ENCODE measurements around the gene AP1G1.

AP1G1 gene

DNA sequence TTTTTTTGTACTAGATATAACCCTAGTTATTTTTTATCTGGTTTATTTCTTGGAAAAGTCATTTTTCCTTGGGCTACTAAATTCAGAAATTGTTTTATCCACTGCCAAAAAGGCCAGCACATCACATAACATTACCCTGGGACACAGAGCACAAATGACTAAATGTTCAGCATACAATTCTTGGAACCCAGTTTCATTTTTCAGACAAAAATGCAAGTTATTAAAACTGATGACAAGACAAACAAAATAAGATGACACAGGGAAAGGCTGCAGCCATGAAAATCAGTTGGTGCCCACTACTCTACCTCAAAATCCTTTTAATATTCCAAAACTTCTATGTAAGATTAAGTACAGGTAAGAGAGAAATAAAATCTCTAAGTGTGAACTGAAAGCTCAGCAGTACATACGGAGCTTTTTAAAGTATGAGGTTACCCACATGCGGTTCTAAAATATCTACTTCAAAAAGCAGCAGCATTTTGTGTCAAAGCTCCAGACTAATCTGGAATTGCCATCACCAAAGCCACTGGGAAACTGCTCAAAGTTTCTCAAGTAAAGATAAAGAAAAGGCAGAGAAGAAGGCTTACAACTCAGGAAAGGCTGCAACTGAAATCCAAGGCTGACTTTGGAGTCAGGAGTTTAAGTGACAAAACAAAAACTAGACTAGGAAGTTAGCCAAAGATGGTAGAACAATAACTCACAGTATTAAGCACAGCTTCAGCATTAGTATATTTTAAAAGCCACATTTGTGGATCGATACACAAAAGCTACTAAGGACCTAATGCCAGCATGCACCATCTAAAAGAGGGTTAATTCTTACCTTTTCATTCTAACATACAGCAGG, 41.4 kb downstream of the AP1G1 start:
- peaks cover 15 to 61% of the 10 kb centered on the region in 2 donors for H3K36me3 ChIP-seq (ENCODE audit: control insufficient read depth in 1 of 2, insufficient read depth in 2 of 2, low read length in 2 of 2)
- no peak overlapping the region for H3K27ac ChIP-seq (ENCODE audit: low read depth, low read length)
- H3K9ac ChIP-seq (ENCODE audit: low read depth in 1 of 2, low read length in 2 of 2), result no peak overlapping the region

DNA sequence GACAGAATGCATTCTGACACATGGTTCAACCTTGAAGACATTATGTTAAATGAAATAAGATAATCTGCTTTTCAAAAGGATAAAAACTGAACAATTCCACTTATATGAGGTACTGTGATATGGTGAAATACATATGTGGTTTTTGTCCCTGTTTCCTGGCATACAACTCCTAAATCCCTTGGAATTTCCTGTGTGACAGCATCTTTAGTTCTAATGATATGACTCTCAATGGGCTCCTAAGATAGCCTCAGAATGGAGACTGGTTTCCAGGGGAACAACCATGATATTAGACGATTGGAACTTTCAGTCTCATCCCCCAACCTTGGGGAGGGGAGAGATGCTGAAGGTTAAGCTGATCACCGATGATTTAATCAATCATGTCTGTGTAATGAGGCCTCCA, 46.4 kb downstream of the AP1G1 start:
- no peaks in the 10 kb centered on the region for H3K4me1 ChIP-seq (ENCODE audit: control insufficient read depth in 1 of 2, insufficient read depth in 2 of 2, low read length in 2 of 2)
- no peak overlapping the region for H3K27ac ChIP-seq (ENCODE audit: low read depth, low read length)
- no peaks in the 10 kb centered on the region for H3K27me3 ChIP-seq (ENCODE audit: control insufficient read depth in 1 of 2, insufficient read depth in 2 of 2, low read length in 2 of 2)
- peaks cover 30 to 74% of the 10 kb centered on the region in 2 donors for H3K36me3 ChIP-seq (ENCODE audit: control insufficient read depth in 1 of 2, insufficient read depth in 2 of 2, low read length in 2 of 2)
- no peak overlapping the region for H3K9ac ChIP-seq (ENCODE audit: low read depth in 1 of 2, low read length in 2 of 2)
- H3K4me3 ChIP-seq (ENCODE audit: low read depth in 1 of 2, low read length in 2 of 2), result no peak overlapping the region
- H3K9me3 ChIP-seq (ENCODE audit: control insufficient read depth in 1 of 2, low read length in 2 of 2), result no peaks in the 10 kb centered on the region

More for the DNA sequence above, 41.4 kb downstream of the AP1G1 start:
- Histone ChIP-seq H3K4me3 (ENCODE audit: low read depth in 1 of 2, low read length in 2 of 2) (no peak overlapping the region), H3K4me1 (ENCODE audit: control insufficient read depth in 1 of 2, insufficient read depth in 2 of 2, low read length in 2 of 2) (no peaks in the 10 kb centered on the region), H3K9me3 (ENCODE audit: control insufficient read depth in 1 of 2, low read length in 2 of 2) (no peaks in the 10 kb centered on the region), H3K27me3 (ENCODE audit: control insufficient read depth in 1 of 2, insufficient read depth in 2 of 2, low read length in 2 of 2) (no peaks in the 10 kb centered on the region)

DNA sequence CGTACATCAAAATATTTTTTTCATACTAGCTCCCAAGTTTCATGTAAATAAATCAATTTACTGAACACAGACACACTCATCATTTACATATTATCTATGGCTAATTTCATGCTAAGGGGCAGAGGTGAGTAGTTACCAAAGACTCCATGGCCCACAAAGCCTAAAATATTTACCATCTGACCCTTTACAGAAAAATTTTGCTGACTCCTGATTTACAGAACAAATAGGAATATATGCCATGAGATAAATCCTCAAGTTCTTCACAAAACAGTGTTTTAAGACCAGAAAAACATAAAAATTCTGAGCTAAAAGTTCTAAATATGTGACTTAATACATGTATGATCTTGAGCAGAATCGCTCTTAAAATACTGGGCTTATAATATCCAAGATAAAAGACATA, 47.5 kb downstream of the AP1G1 start:
- Histone ChIP-seq H3K36me3 (ENCODE audit: control insufficient read depth in 1 of 2, insufficient read depth in 2 of 2, low read length in 2 of 2) (peaks cover 30 to 76% of the 10 kb centered on the region in 2 donors), H3K4me1 (ENCODE audit: control insufficient read depth in 1 of 2, insufficient read depth in 2 of 2, low read length in 2 of 2) (no peaks in the 10 kb centered on the region), H3K4me3 (ENCODE audit: low read depth in 1 of 2, low read length in 2 of 2) (no peak overlapping the region), H3K9me3 (ENCODE audit: control insufficient read depth in 1 of 2, low read length in 2 of 2) (no peaks in the 10 kb centered on the region), H3K9ac (ENCODE audit: low read depth in 1 of 2, low read length in 2 of 2) (no peak overlapping the region), H3K27ac (ENCODE audit: low read depth, low read length) (no peak overlapping the region), H3K27me3 (ENCODE audit: control insufficient read depth in 1 of 2, insufficient read depth in 2 of 2, low read length in 2 of 2) (no peaks in the 10 kb centered on the region)

DNA sequence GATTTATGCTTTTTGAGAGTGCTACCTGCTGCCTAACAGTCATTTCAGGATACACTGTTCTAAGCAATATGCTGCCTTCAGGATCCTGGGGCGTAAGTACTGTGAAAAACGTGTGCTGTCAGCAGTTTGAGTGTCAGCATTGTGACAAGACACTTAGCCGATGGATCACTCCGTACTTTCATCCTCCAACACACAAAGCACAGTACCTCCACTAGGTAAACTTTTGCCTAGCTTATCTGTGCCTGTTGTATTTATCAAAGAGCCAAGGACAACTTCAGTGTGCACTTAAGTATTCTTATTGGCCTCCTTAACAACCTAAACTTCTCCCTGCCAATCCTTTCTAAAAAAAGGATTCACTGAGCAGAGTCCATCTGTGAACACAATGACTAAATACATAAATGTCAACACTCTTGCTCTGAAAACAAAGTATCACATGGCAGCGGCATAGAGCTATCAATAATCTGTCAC, 50.3 kb downstream of the AP1G1 start:
- Histone ChIP-seq H3K27ac (ENCODE audit: low read depth, low read length) (no peak overlapping the region), H3K9me3 (ENCODE audit: control insufficient read depth in 1 of 2, low read length in 2 of 2) (no peaks in the 10 kb centered on the region)

DNA sequence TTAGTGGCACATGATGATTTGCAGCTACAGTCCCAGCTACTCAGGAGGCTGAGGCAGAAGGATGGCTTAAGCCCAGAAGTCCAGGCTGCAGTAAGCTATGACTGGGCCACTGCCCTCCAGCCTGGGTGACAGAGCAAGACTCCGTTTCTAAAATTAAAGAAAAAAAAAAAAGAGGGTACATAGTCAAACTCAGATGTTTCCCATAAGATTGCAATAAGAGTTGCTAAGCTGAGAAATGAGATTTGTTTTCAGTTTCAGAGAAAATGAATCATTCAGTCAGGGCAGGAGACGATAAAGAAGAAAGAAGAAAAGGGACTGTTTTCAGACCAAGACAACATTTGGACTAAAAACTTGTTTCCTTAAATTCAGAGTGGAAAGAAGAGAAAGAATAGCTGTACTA, 54.0 kb downstream of the AP1G1 start:
- Histone ChIP-seq H3K4me3 (ENCODE audit: low read depth in 1 of 2, low read length in 2 of 2) (no peak overlapping the region), H3K27me3 (ENCODE audit: control insufficient read depth in 1 of 2, insufficient read depth in 2 of 2, low read length in 2 of 2) (no peaks in the 10 kb centered on the region), H3K9ac (ENCODE audit: low read depth in 1 of 2, low read length in 2 of 2) (no peak overlapping the region), H3K27ac (ENCODE audit: low read depth, low read length) (no peak overlapping the region), H3K36me3 (ENCODE audit: control insufficient read depth in 1 of 2, insufficient read depth in 2 of 2, low read length in 2 of 2) (peaks cover 32 to 77% of the 10 kb centered on the region in 2 donors), H3K4me1 (ENCODE audit: control insufficient read depth in 1 of 2, insufficient read depth in 2 of 2, low read length in 2 of 2) (no peaks in the 10 kb centered on the region), H3K9me3 (ENCODE audit: control insufficient read depth in 1 of 2, low read length in 2 of 2) (no peaks in the 10 kb centered on the region)

More for the DNA sequence above, 50.3 kb downstream of the AP1G1 start:
- Histone ChIP-seq H3K36me3 (ENCODE audit: control insufficient read depth in 1 of 2, insufficient read depth in 2 of 2, low read length in 2 of 2) (peaks cover 42 to 85% of the 10 kb centered on the region in 2 donors), H3K9ac (ENCODE audit: low read depth in 1 of 2, low read length in 2 of 2) (no peak overlapping the region), H3K4me3 (ENCODE audit: low read depth in 1 of 2, low read length in 2 of 2) (no peak overlapping the region), H3K27me3 (ENCODE audit: control insufficient read depth in 1 of 2, insufficient read depth in 2 of 2, low read length in 2 of 2) (no peaks in the 10 kb centered on the region), H3K4me1 (ENCODE audit: control insufficient read depth in 1 of 2, insufficient read depth in 2 of 2, low read length in 2 of 2) (no peaks in the 10 kb centered on the region)

DNA sequence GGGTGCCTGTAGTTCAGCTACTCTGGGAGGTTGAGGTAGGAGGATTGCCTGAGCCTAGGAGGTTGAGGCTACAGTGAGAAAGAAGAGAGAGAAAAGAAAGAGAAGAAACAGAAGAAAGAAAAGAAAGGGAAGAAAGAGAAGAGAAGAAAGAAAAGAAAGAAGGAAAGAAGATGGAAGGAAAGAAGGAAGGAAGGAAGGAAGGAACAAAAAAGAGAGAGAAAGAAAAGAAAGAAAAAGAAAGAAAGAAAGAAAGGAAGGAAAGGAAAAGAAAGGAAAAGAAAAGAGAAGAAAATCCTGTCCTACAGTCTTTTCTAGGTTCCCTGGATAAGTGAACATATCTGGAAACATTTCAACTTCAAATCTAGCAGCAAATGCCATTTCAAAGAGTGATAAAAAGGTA, 54.5 kb downstream of the AP1G1 start:
- H3K4me1 ChIP-seq (ENCODE audit: control insufficient read depth in 1 of 2, insufficient read depth in 2 of 2, low read length in 2 of 2), result no peaks in the 10 kb centered on the region
- H3K27ac ChIP-seq (ENCODE audit: low read depth, low read length), result no peak overlapping the region
- peaks cover 33 to 79% of the 10 kb centered on the region in 2 donors for H3K36me3 ChIP-seq (ENCODE audit: control insufficient read depth in 1 of 2, insufficient read depth in 2 of 2, low read length in 2 of 2)
- no peaks in the 10 kb centered on the region for H3K9me3 ChIP-seq (ENCODE audit: control insufficient read depth in 1 of 2, low read length in 2 of 2)
- no peak overlapping the region for H3K4me3 ChIP-seq (ENCODE audit: low read depth in 1 of 2, low read length in 2 of 2)
- H3K9ac ChIP-seq (ENCODE audit: low read depth in 1 of 2, low read length in 2 of 2), result no peak overlapping the region
- no peaks in the 10 kb centered on the region for H3K27me3 ChIP-seq (ENCODE audit: control insufficient read depth in 1 of 2, insufficient read depth in 2 of 2, low read length in 2 of 2)

DNA sequence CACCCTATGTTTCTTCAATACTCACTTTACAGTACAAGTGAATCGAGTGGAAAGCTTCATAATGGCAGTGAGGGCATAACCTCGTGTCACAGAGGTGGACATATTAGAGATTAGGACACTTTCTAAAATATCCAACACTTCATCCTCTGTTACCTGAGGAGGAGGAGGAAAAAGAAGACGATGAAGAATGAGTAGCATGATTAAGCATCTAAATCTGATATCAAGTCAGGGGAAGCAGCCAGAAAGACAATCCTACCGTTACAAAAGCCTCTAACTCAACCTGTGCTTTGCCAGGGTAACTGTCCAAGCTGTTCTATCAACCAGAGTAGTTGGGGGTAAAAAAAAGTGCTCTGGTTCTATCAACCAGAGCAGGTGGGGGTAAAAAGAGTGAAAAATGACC, 60.4 kb downstream of the AP1G1 start:
- H3K36me3 ChIP-seq (ENCODE audit: control insufficient read depth in 1 of 2, insufficient read depth in 2 of 2, low read length in 2 of 2), result peaks cover 31 to 73% of the 10 kb centered on the region in 2 donors
- no peak overlapping the region for H3K27ac ChIP-seq (ENCODE audit: low read depth, low read length)
- H3K4me1 ChIP-seq (ENCODE audit: control insufficient read depth in 1 of 2, insufficient read depth in 2 of 2, low read length in 2 of 2), result no peaks in the 10 kb centered on the region
- H3K9ac ChIP-seq (ENCODE audit: low read depth in 1 of 2, low read length in 2 of 2), result no peak overlapping the region
- H3K9me3 ChIP-seq (ENCODE audit: control insufficient read depth in 1 of 2, low read length in 2 of 2), result no peaks in the 10 kb centered on the region
- no peak overlapping the region for H3K4me3 ChIP-seq (ENCODE audit: low read depth in 1 of 2, low read length in 2 of 2)
- no peaks in the 10 kb centered on the region for H3K27me3 ChIP-seq (ENCODE audit: control insufficient read depth in 1 of 2, insufficient read depth in 2 of 2, low read length in 2 of 2)

DNA sequence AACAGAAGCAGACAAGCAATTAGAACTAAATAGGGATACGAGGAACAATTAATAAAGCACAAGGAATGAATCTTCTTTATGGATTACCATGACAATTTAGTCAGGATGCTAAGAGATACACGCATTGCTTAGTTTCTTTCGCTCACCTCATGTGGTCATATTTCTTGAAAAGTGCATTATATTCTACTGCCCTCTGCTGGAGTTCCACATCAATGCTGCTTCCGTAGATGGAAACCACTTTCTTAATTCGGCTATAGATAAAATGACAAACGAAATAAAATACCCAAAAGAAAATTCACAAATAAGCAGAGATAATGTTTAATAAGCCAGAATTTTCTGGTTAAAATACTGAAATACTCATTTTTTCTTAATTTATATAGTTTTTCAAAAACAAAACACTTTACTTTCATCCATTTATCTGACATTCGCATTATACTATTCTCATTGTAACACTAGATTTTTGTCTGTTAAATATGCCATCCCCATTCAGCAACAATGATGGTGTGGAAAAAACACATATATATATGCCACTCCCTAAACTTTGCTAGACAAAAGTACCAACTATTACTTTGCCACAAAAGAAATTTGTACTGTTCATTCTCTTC, 62.1 kb downstream of the AP1G1 start:
- peaks cover 31 to 70% of the 10 kb centered on the region in 2 donors for H3K36me3 ChIP-seq (ENCODE audit: control insufficient read depth in 1 of 2, insufficient read depth in 2 of 2, low read length in 2 of 2)
- H3K27ac ChIP-seq (ENCODE audit: low read depth, low read length), result no peak overlapping the region
- no peak overlapping the region for H3K4me3 ChIP-seq (ENCODE audit: low read depth in 1 of 2, low read length in 2 of 2)
- no peak overlapping the region for H3K9ac ChIP-seq (ENCODE audit: low read depth in 1 of 2, low read length in 2 of 2)
- H3K4me1 ChIP-seq (ENCODE audit: control insufficient read depth in 1 of 2, insufficient read depth in 2 of 2, low read length in 2 of 2), result no peaks in the 10 kb centered on the region
- no peaks in the 10 kb centered on the region for H3K27me3 ChIP-seq (ENCODE audit: control insufficient read depth in 1 of 2, insufficient read depth in 2 of 2, low read length in 2 of 2)
- no peaks in the 10 kb centered on the region for H3K9me3 ChIP-seq (ENCODE audit: control insufficient read depth in 1 of 2, low read length in 2 of 2)

DNA sequence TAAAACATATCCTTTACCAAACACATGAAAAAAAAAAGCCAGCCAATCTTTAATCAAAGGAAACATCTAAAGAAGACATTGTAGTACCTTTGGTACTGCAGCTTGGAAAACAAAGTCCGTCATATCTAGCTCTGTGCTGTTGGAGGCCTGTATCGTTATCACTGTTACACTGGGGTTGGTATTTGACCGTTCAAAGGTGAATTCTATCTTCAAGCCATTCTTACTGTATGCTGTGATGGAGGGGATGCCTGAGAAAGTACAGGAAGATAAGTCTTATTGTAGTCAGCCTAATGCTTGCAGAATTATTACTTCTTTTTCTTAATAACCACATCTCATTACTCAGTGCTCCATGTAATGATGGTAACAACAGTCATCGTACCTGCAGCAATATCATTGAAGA, 69.8 kb downstream of the AP1G1 start:
- H3K27me3 ChIP-seq (ENCODE audit: control insufficient read depth in 1 of 2, insufficient read depth in 2 of 2, low read length in 2 of 2), result no peaks in the 10 kb centered on the region
- H3K27ac ChIP-seq (ENCODE audit: low read depth, low read length), result no peak overlapping the region
- H3K36me3 ChIP-seq (ENCODE audit: control insufficient read depth in 1 of 2, insufficient read depth in 2 of 2, low read length in 2 of 2), result peaks cover 18 to 65% of the 10 kb centered on the region in 2 donors
- H3K9me3 ChIP-seq (ENCODE audit: control insufficient read depth in 1 of 2, low read length in 2 of 2), result no peaks in the 10 kb centered on the region
- peaks cover 3 to 11% of the 10 kb centered on the region in 2 donors for H3K4me1 ChIP-seq (ENCODE audit: control insufficient read depth in 1 of 2, insufficient read depth in 2 of 2, low read length in 2 of 2)
- no peak overlapping the region for H3K4me3 ChIP-seq (ENCODE audit: low read depth in 1 of 2, low read length in 2 of 2)
- no peak overlapping the region for H3K9ac ChIP-seq (ENCODE audit: low read depth in 1 of 2, low read length in 2 of 2)

DNA sequence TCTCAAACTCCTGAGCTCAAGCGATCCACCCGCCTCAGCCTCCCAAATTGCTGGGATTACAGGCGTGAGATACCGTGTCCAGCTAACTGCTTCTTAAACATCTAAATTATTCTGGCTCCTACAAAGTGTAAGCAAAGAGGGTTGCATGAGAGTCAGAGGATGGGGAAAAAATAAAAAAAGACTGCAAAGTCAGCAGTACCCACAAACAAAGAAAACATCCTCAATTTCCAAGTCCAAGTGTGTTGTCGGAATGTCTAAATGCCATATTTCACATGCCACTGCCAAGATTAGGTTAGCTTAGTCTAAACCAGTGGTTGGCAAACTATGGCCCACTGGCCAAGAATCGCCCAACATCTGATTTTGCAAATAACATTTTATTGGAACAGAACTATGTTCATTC, 71.1 kb downstream of the AP1G1 start:
- Histone ChIP-seq H3K27ac (ENCODE audit: low read depth, low read length) (no peak overlapping the region), H3K9me3 (ENCODE audit: control insufficient read depth in 1 of 2, low read length in 2 of 2) (no peaks in the 10 kb centered on the region), H3K4me3 (ENCODE audit: low read depth in 1 of 2, low read length in 2 of 2) (no peak overlapping the region), H3K4me1 (ENCODE audit: control insufficient read depth in 1 of 2, insufficient read depth in 2 of 2, low read length in 2 of 2) (peaks cover 3 to 11% of the 10 kb centered on the region in 2 donors), H3K36me3 (ENCODE audit: control insufficient read depth in 1 of 2, insufficient read depth in 2 of 2, low read length in 2 of 2) (peaks cover 29 to 67% of the 10 kb centered on the region in 2 donors), H3K27me3 (ENCODE audit: control insufficient read depth in 1 of 2, insufficient read depth in 2 of 2, low read length in 2 of 2) (no peaks in the 10 kb centered on the region), H3K9ac (ENCODE audit: low read depth in 1 of 2, low read length in 2 of 2) (no peak overlapping the region)
